Spleen (tissue), 7 donors: ENCODE measurements around the gene ANP32A.

ENCODE experiments used
- CTCF ChIP-seq, 11 experiments: fragments of 200-600 bp in 7 of 11; fragments of 450-650 bp in 4 of 11; sonication (generic) in 4 of 11; IDR thresholded peaks in 8 of 11; conservative IDR thresholded peaks in 3 of 11; 1 replicate in 7 of 11; 2 replicates in 4 of 11; pipeline versions ENCODE4 v1.4.0 to v1.8.0; 2016 to 2021; ENCODE audit warnings: antibody characterized with exemption in 11 of 11, inconsistent platforms in 4 of 11, mild to moderate bottlenecking in 1 of 11
- POLR2A ChIP-seq, 3 donors: fragments of 450-650 bp; IDR thresholded peaks; one replicate each; pipeline ENCODE4 v1.5.1; 2017; ENCODE audit warnings: antibody characterized with exemption in 3 of 3, mild to moderate bottlenecking in 1 of 3
- POLR2AphosphoS5 ChIP-seq, 3 donors: sonication (generic); formaldehyde crosslinking; IDR thresholded peaks; one replicate each; pipeline ENCODE4 v1.5.1; 2017; ENCODE audit warnings: antibody characterized with exemption in 3 of 3
- donor health status: DM: no; HTN: no; CAD: no; lungs with moderate emphysema.
- donor health status: DM: no; HTN: no; CAD: no.
- donor health status: DM: no; HTN: no; CAD: no.

- TF ChIP-seq CTCF (IDR thresholded peaks at IDR 0.05 in 8 of 11, conservative IDR thresholded peaks at IDR 0.05 in 3 of 11) (peak; percentile 42 to 84 (median 67)), POLR2A (IDR thresholded peaks at IDR 0.05) (no peak), POLR2AphosphoS5 (IDR thresholded peaks at IDR 0.05) (peak; percentile 9 to 21 (median 17))
Measured at GRCh38 chr15:68783226-68784058, 37.3 kb downstream of the ANP32A start.
